HepG2 (cell line): ENCODE results near the gene PYGO2.

Experiments used
- JUN ChIP-seq: sonication (generic); formaldehyde crosslinking; IDR thresholded peaks from 2 replicates; pipeline ENCODE4 v1.4.0; 2020; ENCODE audit warnings: mild to moderate bottlenecking, missing genetic modification reagents
- MNT ChIP-seq: fragments of 450-650 bp; IDR thresholded peaks from 2 replicates; pipeline ENCODE4 v1.6.1; 2016
- RAD21 ChIP-seq: fragments of 450-650 bp; formaldehyde crosslinking; IDR thresholded peaks from 2 replicates; pipeline ENCODE4 v1.5.0; 2020; ENCODE audit warnings: mild to moderate bottlenecking
- SP1 ChIP-seq, 2 experiments: fragments of 450-650 bp in 1 of 2; sonication (generic) in 1 of 2; formaldehyde crosslinking in 1 of 2; IDR thresholded peaks; 2 replicates each; pipeline versions ENCODE4 v1.4.0 to v1.6.1; 2016 to 2020; ENCODE audit warnings: missing genetic modification reagents in 1 of 2
- TF ChIP-seq, protein P1 (sequence below): sonication (generic); formaldehyde crosslinking; IDR thresholded peaks from 2 replicates; pipeline ENCODE4 v1.4.0; 2020; ENCODE audit warnings: missing genetic modification reagents

- no peak for TF ChIP-seq MNT
- TF ChIP-seq RAD21 = no peak
- no peak for TF ChIP-seq JUN (CRISPR knock-in tag)
- TF ChIP-seq, protein P1, sequence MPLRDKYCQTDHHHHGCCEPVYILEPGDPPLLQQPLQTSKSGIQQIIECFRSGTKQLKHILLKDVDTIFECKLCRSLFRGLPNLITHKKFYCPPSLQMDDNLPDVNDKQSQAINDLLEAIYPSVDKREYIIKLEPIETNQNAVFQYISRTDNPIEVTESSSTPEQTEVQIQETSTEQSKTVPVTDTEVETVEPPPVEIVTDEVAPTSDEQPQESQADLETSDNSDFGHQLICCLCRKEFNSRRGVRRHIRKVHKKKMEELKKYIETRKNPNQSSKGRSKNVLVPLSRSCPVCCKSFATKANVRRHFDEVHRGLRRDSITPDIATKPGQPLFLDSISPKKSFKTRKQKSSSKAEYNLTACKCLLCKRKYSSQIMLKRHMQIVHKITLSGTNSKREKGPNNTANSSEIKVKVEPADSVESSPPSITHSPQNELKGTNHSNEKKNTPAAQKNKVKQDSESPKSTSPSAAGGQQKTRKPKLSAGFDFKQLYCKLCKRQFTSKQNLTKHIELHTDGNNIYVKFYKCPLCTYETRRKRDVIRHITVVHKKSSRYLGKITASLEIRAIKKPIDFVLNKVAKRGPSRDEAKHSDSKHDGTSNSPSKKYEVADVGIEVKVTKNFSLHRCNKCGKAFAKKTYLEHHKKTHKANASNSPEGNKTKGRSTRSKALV (CRISPR knock-in tag) = no peak
- TF ChIP-seq SP1 (IDR thresholded peaks at IDR 0.05) = no peak
- TF ChIP-seq SP1 (CRISPR knock-in tag; IDR thresholded peaks at IDR 0.05) = no peak
Observed at GRCh38 chr1:154948079-154948478, 13.5 kb downstream of the PYGO2 start.
